Astrocyte of the spinal cord (primary cell): ENCODE data around the gene TNFRSF9.
"Not testable (repeated sequence)": the region's sequence is repeated elsewhere in the genome, so short reads cannot be mapped to it uniquely, and the experiment has no call there.

ENCODE experiments used
- DNase-seq: peaks from one replicate; pipeline ENCODE4 v3.0.0; 2011; ENCODE audit warnings: low read depth, low spot score
- H3K4me3 ChIP-seq: 2 replicates; pipeline ENCODE4 v1.5.1; 2011; ENCODE audit warnings: low read depth, mild to moderate bottlenecking, low read length, moderate library complexity
- in situ Hi-C: cut with HindIII; loops from 2 replicates; pipeline ENCODE4 v1.10.0; 2017; ENCODE audit warnings: low sequenced_read_pairs
- TF ChIP-seq, protein P1 (sequence below): IDR thresholded peaks from 2 replicates; pipeline ENCODE4 v1.5.1; 2012; ENCODE audit warnings: low read depth, mild to moderate bottlenecking, low read length, inconsistent platforms

The TNFRSF9 gene

DNA sequence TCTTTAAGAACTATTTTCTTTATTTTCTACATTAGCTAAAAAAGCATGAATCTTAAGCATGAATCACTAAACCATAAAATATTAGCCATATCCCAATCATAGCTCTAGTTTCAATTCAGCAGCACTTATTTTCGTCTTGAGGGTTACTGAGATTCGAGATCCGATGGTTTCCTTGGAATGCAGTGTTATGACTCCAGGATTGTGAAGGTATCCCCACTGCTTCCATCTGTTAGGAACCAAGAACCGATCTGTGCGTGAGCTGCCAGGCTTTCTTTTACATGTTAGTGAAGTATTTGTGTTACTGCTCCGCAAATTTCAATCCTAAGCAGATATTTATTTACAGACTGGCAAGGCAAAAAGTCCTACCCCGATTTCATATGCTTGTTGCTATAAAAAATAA, 18.8 kb downstream of the TNFRSF9 start:
- H3K4me3 ChIP-seq: no peak overlapping the region
- TF ChIP-seq, protein P1, sequence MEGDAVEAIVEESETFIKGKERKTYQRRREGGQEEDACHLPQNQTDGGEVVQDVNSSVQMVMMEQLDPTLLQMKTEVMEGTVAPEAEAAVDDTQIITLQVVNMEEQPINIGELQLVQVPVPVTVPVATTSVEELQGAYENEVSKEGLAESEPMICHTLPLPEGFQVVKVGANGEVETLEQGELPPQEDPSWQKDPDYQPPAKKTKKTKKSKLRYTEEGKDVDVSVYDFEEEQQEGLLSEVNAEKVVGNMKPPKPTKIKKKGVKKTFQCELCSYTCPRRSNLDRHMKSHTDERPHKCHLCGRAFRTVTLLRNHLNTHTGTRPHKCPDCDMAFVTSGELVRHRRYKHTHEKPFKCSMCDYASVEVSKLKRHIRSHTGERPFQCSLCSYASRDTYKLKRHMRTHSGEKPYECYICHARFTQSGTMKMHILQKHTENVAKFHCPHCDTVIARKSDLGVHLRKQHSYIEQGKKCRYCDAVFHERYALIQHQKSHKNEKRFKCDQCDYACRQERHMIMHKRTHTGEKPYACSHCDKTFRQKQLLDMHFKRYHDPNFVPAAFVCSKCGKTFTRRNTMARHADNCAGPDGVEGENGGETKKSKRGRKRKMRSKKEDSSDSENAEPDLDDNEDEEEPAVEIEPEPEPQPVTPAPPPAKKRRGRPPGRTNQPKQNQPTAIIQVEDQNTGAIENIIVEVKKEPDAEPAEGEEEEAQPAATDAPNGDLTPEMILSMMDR: no peak
- peak; percentile 3 for DNase-seq
- in situ Hi-C loops: no loop called here

GRCh38 chr1:7919880-7920279, 20.8 kb downstream of the TNFRSF9 start:
- TF ChIP-seq, protein P1: no peak
- in situ Hi-C loops: no loop called here
- DNase-seq: no peak
- no peak overlapping the region for H3K4me3 ChIP-seq

- in situ Hi-C loops, H3K4me3 ChIP-seq, DNase-seq: not testable (repeated sequence)
Observed at GRCh38 chr1:7917971-7918370, 22.7 kb downstream of the TNFRSF9 start.

- no peak overlapping the region for H3K4me3 ChIP-seq
- no peak for DNase-seq
- in situ Hi-C loops: no loop called here
- TF ChIP-seq, protein P1: no peak
Observed at GRCh38 chr1:7916501-7916830, 24.2 kb downstream of the TNFRSF9 start.

DNA sequence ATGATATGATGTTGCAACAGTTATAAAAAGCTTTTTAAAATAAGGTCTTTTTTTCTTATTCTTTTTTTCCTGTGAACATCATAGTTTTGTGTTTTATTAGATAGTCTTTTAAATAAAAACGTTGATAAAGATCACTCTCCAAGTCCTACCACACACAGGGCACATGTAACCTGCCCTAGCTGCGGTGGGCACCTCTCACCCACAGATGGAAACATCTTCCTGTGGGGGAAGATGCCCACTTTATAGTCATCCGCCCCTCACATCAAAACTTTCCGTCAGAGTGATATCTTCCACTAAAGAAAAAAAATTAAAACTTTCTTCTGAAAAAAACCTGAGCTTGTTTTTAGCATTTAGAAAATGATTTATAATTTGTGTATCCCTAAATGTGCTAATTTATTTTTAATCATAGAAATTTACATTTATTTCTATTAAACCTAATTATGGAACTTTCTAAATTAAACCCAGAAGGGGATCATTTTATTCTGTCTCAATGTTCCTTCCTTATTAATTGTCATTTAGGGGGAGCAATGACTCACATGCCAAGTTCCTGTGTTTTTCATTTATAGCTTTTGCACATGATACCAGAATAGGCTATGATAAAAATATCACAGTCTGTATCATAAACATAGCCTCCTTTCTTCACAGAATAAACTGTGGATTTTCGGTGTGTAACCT, 24.7 kb downstream of the TNFRSF9 start:
- TF ChIP-seq, protein P1: no peak
- no peak for DNase-seq
- no peak overlapping the region for H3K4me3 ChIP-seq
- in situ Hi-C loops: no loop called here

- DNase-seq: no peak
- TF ChIP-seq, protein P1: no peak
- no peak overlapping the region for H3K4me3 ChIP-seq
- in situ Hi-C loops: no loop called here
Observed at GRCh38 chr1:7912743-7913557, 27.7 kb downstream of the TNFRSF9 start.

GRCh38 chr1:7912145-7912544, 28.5 kb downstream of the TNFRSF9 start:
- H3K4me3 ChIP-seq: no peak overlapping the region
- DNase-seq: no peak
- TF ChIP-seq, protein P1: no peak
- in situ Hi-C loops: no loop called here
